Measurements from ENCODE around the gene LIPT1.
A peak's percentile ranks its signal among the peaks of the same experiment; 100 is the strongest.
"Not testable (repeated sequence)": the region's sequence is repeated elsewhere in the genome, so short reads cannot be mapped to it uniquely, and the experiment has no call there.

Gene LIPT1

GRCh38 chr2:99154643-99155536 lies at the start of gene LIPT1, which contains the start of gene TSGA10:
TSS of gene LIPT1 (plus strand) at chr2:99154967. CDS start at chr2:99161958, 6,991 bp downstream.
TSS of gene TSGA10 (minus strand) at chr2:99154942. CDS start at chr2:99109439, 45,503 bp downstream.
- peak; percentile 45 for DNase-seq

DNA sequence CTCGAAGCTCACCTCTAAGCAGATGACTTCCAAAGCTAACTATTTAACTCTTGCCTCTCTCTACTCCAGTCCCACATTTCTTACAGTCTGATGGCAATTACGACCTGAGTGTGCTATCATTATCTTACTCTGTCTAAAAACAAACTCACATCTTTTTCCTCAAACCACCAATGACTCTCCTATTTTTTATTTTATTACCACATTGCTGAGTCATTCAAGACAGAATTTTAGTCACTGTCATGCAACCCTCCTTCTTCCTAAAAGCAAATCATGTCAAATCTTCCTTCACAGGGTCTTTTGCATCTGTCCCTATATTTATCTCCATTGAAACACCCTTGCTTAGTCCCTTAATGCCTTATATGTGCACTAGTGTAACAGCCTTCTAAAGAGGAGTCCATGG lies 47.9 kb upstream of the LIPT1 start:
- DNase-seq, result no peak

DNA sequence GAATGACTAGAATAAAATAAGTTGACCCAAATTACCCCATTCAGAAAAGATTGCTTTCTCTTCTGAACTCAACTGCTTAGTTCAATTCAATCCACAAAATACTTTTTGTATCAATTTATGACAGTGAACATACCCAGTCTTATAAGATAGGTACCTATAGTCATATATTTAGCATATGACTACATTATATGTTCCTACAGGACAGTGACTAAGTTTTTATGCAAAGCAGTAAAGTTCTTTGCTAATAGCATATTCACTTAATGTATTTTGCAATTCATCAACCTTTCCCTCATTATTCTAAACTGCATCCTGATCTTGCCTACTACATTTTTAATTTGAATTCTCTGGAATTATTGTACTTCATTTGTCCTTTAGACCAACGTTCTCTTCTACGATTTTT lies 43.5 kb upstream of the LIPT1 start:
- no peak for DNase-seq

GRCh38 chr2:99111945-99112344 lies 42.8 kb upstream of the LIPT1 start:
- DNase-seq, result no peak

DNA sequence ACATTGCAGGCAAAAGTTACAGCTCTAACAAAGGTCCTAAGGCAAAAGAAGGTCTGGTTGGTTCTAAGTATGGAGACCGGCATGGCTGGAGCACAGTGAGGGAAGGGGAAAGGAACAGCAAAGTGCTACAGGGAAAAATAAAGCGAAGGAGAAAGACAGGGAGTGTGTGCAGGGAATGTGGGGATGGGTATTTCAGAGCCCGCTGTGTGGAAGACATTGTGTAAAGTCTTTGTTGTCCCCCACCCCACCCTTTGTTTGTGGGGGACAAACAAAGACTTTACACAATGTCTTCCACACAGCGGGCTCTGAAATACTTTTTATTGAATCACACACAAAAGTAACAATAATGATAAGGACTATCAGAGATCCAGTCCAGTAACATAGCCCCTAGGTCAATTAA lies 42.1 kb upstream of the LIPT1 start:
- no peak for DNase-seq

GRCh38 chr2:99127981-99128380 lies 26.8 kb upstream of the LIPT1 start:
- no peak for DNase-seq

DNA sequence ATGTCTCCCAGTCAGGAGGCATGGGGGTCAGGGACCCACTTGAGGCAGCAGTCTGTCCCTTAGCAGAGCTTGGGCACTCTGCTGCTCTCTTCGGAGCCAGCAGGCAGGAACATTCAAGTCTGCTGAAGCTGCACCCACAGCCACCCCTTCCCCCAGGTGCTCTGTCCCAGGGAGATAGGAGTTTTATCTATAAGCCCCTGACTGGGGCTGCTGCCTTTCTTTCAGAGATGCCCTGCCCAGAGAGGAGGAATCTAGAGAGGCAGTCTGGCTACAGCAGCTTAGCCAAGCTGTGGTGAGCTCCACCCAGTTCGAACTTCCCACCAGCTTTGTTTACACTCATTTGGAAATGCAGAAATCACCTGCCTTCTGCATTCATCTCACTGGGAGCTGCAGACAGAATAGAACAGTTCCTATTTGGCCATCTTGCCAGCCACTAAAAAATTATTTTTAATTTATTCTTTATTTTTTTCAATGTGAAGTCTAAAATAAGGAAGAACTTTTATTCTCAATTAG lies 19.7 kb upstream of the LIPT1 start:
- DNase-seq, result not testable (repeated sequence)

DNA sequence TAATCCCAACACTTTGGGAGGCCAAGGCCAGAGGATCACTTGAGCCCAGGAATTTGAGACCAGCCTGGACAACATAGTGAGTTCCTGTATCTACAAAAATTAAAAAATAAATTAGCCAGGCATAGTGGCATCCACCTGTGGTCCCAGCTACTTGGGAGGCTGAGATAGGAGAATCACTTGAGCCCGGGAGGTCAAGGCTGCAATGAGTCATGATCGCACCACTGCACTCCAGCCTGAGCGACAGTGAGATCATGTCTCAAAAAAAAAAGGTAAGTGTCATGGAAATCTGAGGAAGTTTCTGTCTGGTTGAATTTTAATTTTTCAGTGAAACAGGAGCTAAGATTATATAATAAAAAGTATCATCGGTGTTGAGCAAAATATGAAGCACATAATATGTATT lies 15.8 kb upstream of the LIPT1 start:
- no peak for DNase-seq

GRCh38 chr2:99140056-99140859 lies 14.5 kb upstream of the LIPT1 start:
- DNase-seq, result no peak

- DNase-seq, result no peak
Measured at GRCh38 chr2:99140860-99141109, 14.0 kb upstream of the LIPT1 start.

- DNase-seq, result peak; percentile 72
Measured at GRCh38 chr2:99141110-99142108, 13.4 kb upstream of the LIPT1 start, which contains the start of gene C2orf15. TSS of gene C2orf15 (plus strand) at chr2:99141707. CDS start at chr2:99150559, 8,852 bp downstream.

DNA sequence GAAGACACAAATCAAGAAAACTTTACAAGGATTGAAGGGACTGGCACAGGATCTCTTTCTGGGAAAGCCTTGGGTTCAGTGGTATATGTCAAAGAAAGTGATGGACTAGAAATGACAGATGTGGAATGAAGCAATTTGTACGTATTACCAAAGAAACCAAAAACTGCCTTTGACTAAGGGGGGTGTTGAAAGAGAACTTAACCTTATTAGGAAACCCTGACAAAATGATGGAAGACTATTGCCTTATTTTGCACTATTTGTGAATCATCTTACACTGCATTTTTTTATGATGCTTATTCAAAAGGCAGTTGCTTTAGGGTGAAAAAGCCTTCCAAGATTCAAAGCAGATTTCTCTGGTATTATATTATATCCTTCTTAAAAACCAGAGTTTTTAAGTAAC lies 4.1 kb upstream of the LIPT1 start:
- no peak for DNase-seq

DNA sequence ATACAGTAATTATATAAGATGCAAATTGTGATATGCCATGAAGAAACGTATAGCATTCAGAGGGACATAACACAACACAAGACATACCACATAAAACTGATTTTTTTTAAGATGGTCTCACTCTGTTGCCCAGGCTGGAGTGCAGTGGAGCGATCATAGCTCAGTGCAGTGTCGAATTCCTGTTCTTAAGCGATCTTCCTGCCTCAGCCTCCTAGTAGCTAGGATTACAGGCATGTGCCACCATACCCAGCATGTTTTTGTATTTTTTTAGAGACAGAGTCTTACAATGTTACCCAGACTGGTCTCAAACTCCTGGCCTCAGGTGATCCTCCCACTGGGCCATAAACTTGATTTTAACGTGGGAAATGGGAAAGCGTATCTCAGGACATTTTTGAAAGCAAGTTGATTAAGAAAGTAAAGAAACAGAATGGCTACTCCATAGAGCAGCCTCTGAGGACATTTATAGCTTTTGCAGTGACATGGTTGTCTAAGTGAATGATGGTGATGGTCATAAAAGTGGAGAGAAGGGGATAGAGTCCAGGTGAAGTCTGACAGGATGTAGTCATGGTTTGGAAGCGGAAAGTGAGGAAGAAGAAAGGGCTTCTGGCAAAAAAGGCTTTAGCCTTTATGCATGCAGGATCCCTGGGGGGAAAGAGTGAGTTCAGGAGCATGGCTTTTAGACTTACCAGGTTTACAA lies 2.4 kb upstream of the LIPT1 start:
- no peak for DNase-seq

DNA sequence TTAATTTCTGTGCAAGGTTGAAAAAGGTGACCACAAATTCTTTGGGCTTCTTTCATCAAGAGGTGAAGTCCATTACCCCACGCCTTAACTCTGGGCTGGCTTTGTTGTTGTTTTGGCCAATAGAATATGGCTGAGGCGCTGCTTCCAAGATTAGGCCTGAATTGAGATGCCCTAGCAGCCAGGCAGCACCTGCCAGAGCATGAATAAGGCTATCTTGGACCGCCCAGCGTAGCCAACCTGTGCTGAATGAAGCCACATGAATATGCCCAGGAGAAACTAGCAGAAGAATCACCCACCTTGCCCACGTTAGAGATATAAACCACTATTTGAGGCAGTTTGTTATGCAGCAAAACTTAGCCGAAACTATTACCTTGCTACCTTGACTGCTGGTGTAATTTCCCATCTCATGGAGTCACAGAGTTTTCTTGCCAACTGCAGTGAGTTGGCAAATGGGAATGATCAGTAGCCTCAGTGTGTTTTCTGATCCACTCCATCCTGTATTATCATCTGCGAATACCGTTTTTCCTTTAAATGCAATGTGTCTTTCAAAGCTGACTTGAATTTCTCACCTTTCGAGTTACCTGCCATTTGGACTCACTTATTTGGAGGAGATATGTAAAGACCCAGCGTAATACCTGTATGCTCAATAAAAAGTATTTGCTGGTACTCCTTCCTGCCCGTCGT lies 704 bp upstream of the LIPT1 start:
- no peak for DNase-seq

GRCh38 chr2:99156891-99157290 lies 2.1 kb downstream of the LIPT1 start:
- DNase-seq, result no peak

DNA sequence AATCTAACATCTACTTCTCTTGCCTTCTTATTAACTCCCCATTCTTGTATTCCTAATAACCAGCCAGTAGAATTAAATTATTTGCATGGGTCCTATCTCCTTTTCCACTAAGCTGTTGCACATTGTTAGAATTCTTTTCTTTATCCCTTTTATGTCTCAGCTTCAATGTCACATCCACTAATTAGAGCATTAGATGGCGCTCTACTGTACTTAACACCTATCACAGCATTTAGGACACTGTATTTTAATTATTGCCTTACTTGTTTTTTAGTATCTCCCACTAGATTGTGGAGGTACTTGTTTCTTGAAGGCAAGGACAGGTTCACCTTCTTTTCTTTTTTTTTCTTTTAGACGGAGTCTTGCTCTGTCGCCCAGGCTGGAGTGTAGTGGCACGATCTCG lies 3.8 kb downstream of the LIPT1 start:
- DNase-seq, result no peak

DNA sequence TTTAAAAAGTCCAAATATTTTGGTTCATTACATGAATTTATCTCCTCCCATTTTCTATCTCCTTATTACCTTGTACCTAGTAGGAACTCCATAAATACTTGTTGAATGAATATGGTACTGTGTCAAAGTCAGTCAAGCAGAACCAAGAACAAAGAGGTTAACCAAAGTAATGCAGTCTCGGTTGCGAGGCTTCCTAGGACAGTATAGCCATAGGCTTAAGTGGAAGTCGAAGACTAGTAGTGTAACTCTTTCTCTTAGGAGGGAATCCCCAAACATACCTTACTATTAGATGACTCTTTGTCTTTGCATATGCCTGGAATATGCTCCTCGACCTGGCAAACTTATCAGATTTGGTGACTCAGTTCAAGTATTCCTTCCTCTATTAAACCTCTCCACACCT lies 4.8 kb downstream of the LIPT1 start:
- DNase-seq, result no peak

DNA sequence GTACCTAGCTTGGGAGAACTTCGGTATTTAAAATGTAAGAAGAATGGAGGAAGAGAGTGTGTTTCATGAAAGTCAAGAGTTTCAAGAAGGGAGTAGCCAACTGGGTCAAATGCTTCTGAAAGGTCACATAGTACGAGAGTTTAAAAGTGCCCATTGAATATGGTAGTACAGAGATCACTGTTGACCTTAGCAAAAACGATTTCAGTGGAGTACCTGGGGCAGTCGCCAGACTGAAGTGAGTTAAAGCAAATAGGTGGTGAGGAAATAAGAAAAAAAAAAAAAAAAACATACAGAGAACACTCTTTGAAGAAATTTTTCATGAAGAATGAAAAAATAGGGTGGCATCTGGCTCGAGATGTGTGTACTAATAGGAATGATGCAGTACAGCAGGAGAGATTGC lies 11.5 kb downstream of the LIPT1 start:
- no peak for DNase-seq

- DNase-seq, result no peak
Measured at GRCh38 chr2:99169534-99169933, 14.8 kb downstream of the LIPT1 start.

- no peak for DNase-seq
Measured at GRCh38 chr2:99171377-99172140, 16.8 kb downstream of the LIPT1 start.

Data from cortex of kidney (tissue), 1 donor.